Activated T-helper 1 cell treated with anti-CD3 and anti-CD28 coated beads, Interleukin-12 subunit alpha, Interleukin-12 subunit beta, Interleukin-2, Interleukin-4 antibody, amounts not matched to agents 30 ng/mL and 10 ng/mL and 1 ng/mL, durations not matched to agents 14 hours and 24 hours and 36 hours (primary cell): ENCODE data around the gene SDHB. TPM values are rescaled to one million over a fixed set of nuclear protein-coding genes. Genes with fewer than 3 reads are reported as not detected.

Source experiments
- DNase-seq: peaks from one replicate; pipeline ENCODE4 v3.0.0; 2021; ENCODE audit warnings: low spot score
- H3K27ac Mint-ChIP-seq: one replicate; pipeline ENCODE4 v1.8.0; 2021; ENCODE audit warnings: mild to moderate bottlenecking, mixed read lengths
- H3K27me3 Mint-ChIP-seq: one replicate; pipeline ENCODE4 v1.8.0; 2022; ENCODE audit warnings: mild to moderate bottlenecking, moderate library complexity, mixed read lengths; ENCODE audit not compliant: insufficient read depth
- H3K36me3 Mint-ChIP-seq: one replicate; pipeline ENCODE4 v1.8.0; 2021; ENCODE audit warnings: low read depth, mixed read lengths
- H3K4me1 Mint-ChIP-seq: one replicate; pipeline ENCODE4 v1.8.0; 2021; ENCODE audit warnings: low read depth, mixed read lengths
- H3K4me3 Mint-ChIP-seq: one replicate; pipeline ENCODE4 v1.8.0; 2021; ENCODE audit warnings: mild to moderate bottlenecking, moderate library complexity, mixed read lengths
- H3K9me3 Mint-ChIP-seq: one replicate; pipeline ENCODE4 v1.8.0; 2021; ENCODE audit warnings: mixed read lengths
- intact Hi-C: fragments of 100-400 bp; cut with micrococcal nuclease; formaldehyde crosslinking; loops from one replicate; pipeline ENCODE4 v1.15.1; 2024
- total RNA-seq: library from RNA; stranded (reverse); gene quantifications from 2 replicates; pipeline ENCODE4 v1.2.3, GENCODE V29; 2022

The SDHB gene
- total RNA-seq, 1 donor from 2014 or later: 137 TPM

DNA sequence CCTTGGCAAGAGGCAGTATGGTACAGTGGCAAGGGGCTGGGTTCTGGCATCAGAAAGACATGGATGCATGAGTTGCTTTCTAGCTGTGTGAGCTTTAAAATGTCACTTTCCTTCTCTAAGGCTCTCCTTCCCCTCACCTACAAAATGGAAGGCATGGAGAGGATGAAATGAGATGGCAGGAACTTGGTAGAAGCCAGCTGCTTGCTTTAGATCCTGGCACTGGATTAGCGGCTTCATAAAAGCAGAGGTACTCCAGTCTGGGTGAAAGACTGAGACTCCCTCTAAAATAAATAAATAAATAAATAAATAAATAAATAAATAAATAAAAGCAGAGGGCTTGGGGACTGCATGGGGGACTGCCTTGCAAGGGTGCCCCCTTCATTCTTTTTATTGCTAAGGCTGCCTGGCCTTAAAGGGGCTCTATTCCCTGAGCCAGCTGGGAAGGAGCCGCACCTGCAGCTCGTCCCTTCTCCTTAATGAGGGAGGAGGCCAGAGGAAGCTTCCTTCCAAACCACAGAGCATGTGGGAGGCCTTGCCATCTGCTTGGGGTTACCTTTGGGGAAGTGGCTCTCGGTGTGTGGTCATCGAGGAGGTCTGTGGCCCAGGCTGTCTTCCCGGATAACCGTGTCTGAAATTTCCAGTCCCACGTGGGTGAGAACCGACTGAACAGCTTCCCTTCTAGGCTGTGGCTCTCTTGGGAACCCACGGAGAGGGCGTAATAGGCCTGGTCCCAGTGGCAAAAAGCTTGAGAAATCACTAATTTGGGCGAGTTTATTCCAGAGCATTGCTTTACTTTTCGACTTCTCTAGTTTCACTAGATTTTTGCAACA is 40.1 kb downstream of the SDHB start:
- H3K36me3 Mint-ChIP-seq: peaks cover 7% of the 10 kb centered on the region
- peaks cover 4% of the 10 kb centered on the region for H3K27me3 Mint-ChIP-seq

DNA sequence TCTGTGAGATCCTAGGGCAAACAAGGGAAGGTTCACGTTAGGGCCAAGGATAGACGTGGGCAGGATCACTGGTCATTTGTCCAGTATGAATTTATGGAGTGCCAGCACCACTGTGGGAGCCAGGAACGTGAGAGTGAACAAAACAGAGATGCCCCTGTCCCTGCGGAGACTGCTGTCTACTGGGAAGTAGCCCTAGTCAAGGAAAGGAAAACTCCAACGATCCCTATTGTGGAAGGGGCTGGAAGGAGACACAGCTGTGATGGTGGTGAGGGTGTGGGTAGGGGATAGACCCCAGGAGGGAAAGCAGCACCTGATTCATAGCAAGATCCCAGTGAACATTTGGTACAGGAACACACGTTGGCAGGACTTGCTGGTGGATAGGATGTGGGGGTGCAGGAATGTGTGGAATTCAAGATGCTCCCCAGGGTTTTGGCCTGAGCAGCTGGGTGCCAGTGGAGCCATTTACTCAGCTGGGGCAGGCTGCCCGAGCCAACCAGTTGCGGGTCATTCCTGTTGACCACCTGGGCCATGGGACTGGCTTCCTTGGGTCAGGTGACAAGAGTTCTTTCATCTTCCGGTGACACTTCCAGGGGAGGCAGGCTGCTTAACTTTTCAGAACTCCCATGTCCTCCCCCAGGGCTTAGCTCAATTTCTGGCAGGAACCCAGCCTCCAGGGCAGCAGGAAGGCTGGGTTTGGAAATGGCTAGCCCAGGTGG is 40.9 kb downstream of the SDHB start:
- Mint-ChIP-seq H3K27ac (no peak overlapping the region), H3K4me3 (no peak overlapping the region), H3K4me1 (peaks cover 24% of the 10 kb centered on the region), H3K9me3 (no peaks in the 10 kb centered on the region), H3K36me3 (peaks cover 2% of the 10 kb centered on the region), H3K27me3 (peaks cover 4% of the 10 kb centered on the region)
- no peak for DNase-seq
- intact Hi-C loops: loop anchor here (1.0 kb wide), 1 partner anchor 41 kb away; the partner anchor contains the start of gene SDHB

More for the DNA sequence above, 40.1 kb downstream of the SDHB start:
- Mint-ChIP-seq H3K9me3 (no peaks in the 10 kb centered on the region), H3K27ac (no peak overlapping the region), H3K4me3 (no peak overlapping the region), H3K4me1 (peaks cover 26% of the 10 kb centered on the region)
- DNase-seq: no peak
- intact Hi-C loops: no loop called here

DNA sequence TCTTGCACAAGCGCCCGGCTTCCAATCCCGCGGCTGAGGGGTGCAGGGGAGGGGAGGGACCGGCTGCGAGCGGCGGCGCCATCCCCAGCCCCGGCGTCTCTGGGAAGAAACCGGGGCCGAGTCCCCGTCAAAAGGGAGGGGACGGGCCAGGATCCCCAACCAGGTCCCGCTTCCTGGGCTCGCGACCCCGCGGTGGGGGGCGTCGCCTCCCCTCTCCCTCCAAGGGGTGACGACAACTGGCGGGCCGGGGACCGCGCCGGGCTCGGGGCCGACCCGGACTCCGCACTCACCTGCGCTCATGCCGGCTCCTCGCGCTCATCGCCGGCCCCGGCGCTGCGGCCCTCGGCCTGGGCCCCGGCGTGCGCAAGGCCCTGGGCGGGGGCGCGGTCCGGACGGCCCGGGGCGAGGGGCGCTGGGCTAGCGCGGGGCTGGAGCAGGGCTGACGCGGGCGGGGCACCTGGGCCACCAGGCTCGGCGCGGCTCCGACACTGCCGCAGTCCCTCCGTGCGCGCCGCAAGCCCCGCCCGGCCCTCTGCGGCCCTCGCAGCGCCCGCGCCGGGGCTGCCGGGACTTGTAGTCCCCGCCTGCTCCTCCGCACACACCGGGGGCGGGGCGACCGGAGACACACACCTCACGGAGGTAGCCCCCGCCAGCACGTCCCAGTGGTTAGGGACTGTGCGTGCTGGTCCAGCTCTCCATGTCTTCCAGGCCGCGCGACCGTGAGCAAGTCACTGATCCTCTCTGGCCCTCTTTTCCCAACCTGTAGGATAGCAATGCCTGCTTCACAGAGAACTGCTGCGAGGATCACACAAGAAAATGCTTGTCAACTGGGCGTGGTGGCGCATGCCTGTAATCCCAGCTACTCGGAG is 42.2 kb downstream of the SDHB start, which contains the start of gene ATP13A2:
TSS of gene ATP13A2 (minus strand) at position 490 of the 869 bp plus-strand sequence. CDS start at position 300, 190 bp downstream.
- intact Hi-C loops: loop anchor here (1.0 to 2.0 kb wide), 2 partner anchors 43 to 51 kb away; partner anchors contain the start of gene SDHB
- peak; percentile 82 for DNase-seq
- Mint-ChIP-seq H3K4me3 (peak within 1 kb of the TSS; percentile 86), H3K36me3 (no peaks in the 10 kb centered on the region), H3K27me3 (peaks cover 4% of the 10 kb centered on the region), H3K27ac (peak within 1 kb of the TSS; percentile 73), H3K9me3 (no peaks in the 10 kb centered on the region), H3K4me1 (peaks cover 24% of the 10 kb centered on the region)

DNA sequence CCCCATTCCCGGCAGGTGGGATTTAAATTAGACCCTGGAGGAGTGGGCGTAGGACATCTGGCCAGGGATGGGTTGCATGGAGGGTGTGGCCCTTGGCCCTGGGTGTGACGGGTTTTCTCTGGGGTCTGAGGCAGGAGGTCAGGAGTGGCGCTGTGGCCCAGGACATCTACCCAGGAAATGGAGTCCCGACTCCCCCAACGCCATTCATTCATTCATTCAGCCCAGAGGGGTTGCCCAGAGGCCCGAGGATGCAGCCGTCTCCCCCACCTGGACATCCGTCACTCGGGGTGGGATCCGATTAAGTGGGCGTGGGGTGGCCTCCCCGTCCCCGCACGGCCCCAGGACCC is 42.8 kb downstream of the SDHB start:
- Mint-ChIP-seq H3K4me3 (peak overlapping the region; percentile 86), H3K9me3 (no peaks in the 10 kb centered on the region), H3K27ac (peak overlapping the region; percentile 73), H3K36me3 (no peaks in the 10 kb centered on the region), H3K4me1 (peaks cover 24% of the 10 kb centered on the region), H3K27me3 (peaks cover 4% of the 10 kb centered on the region)
- DNase-seq: no peak
- intact Hi-C loops: loop anchor here (2.0 kb wide), 1 partner anchor 50 kb away; no protein-coding TSS in a partner anchor

DNA sequence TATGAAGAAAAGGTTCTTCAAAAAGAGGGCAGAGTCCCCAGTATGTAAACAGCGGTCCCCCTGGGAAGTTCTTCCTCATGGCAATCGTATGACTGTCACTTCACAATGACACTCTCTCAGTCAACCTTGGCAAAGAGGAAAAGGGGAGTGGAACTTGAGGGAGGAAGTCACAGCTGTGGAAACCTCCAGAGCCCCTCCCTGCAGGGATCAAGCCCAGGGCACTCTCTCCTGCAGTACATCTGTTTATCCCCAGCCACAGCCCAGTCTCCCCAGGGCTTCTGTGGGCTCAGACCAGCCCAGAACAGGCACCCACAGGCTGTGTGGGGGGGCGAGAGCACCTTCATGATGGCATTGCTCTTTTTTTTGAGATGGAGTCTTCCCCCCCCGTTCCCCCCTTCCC is 44.1 kb downstream of the SDHB start:
- Mint-ChIP-seq H3K9me3 (no peaks in the 10 kb centered on the region), H3K27me3 (peaks cover 4% of the 10 kb centered on the region), H3K27ac (no peak overlapping the region), H3K4me3 (no peak overlapping the region), H3K36me3 (no peaks in the 10 kb centered on the region), H3K4me1 (peaks cover 23% of the 10 kb centered on the region)
- no peak for DNase-seq
- intact Hi-C loops: loop anchor here (2.0 kb wide), 1 partner anchor 49 kb away; no protein-coding TSS in a partner anchor

DNA sequence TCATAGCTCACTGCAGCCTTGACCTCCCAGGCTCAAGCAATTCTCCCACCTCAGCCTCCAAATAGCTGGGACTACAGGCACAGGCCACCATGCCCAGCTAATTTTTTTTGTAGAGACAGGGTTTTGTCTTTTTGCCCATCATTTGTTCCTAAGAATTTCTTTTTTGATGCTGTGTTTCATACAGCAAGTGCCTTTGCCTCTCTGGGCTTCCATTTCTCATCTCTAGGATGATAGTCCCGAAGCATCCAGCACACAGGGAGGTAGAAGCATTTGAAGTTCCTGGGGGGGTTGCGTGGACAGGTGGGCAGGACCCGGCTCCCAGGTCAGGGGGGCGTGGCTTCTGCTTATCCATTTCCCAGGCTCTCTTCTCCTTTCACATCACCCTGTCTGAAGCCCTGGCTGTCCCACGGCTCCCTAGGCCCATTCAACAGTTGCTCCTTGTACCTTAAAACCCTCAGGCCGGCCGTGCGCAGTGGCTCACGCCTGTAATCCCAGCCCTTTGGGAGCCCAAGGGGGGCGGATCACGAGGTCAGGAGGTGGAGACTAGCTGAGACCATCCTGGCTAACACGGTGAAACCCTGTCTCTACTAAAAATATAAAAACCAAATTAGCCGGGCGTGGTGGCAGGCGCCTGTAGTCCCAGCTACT is 45.5 kb downstream of the SDHB start:
- intact Hi-C loops: no loop called here

DNA sequence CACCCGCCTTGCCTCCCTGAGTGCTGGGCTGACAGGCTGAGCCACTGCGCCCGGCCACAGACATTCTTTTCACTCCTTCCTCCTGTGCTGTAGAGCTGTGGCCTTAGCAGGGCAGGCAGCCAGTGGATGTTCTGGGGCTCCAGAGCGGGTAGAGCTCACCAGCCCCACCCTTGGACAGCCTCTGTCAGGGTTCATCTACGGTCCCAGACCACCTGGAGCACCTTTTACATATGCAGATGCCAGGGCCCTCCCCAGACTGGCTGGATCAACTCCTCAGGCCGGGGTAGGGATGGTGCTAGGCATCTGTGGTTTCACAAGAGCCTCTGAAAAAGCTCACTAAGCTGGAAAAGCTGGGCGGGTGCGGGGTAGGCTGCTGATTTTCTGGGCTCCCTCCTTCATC is 46.7 kb downstream of the SDHB start:
- no peaks in the 10 kb centered on the region for H3K9me3 Mint-ChIP-seq
- H3K27ac Mint-ChIP-seq: no peak overlapping the region
- no peak overlapping the region for H3K4me3 Mint-ChIP-seq
- intact Hi-C loops: no loop called here
- H3K4me1 Mint-ChIP-seq: peaks cover 18% of the 10 kb centered on the region
- DNase-seq: no peak
- H3K27me3 Mint-ChIP-seq: no peaks in the 10 kb centered on the region
- H3K36me3 Mint-ChIP-seq: peaks cover 6% of the 10 kb centered on the region

More for the DNA sequence above, 45.5 kb downstream of the SDHB start:
- peaks cover 19% of the 10 kb centered on the region for H3K4me1 Mint-ChIP-seq
- H3K36me3 Mint-ChIP-seq: peaks cover 4% of the 10 kb centered on the region
- no peak overlapping the region for H3K27ac Mint-ChIP-seq
- no peak overlapping the region for H3K4me3 Mint-ChIP-seq
- peaks cover 4% of the 10 kb centered on the region for H3K27me3 Mint-ChIP-seq
- DNase-seq: no peak
- no peaks in the 10 kb centered on the region for H3K9me3 Mint-ChIP-seq

DNA sequence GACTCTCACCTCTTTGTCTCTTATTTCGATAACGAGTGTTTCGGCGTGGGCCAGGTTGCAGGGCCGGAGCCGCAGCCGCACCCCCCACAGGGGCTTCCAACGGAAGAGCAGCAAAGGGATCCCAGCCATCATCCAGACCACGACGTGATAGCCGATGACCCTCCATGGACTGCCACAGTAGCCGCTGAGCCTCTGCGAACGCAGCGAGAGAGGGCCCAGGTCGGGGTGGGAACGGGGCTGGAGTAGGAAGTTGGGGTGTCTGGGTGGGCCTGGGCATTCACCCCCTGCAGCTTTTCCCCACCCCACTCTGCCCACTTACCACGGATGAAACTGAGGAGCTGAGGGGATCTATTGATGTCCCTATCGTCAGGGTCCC is 48.5 kb downstream of the SDHB start:
- no peaks in the 10 kb centered on the region for H3K27me3 Mint-ChIP-seq
- intact Hi-C loops: no loop called here
- H3K9me3 Mint-ChIP-seq: no peaks in the 10 kb centered on the region
- no peak overlapping the region for H3K27ac Mint-ChIP-seq
- peaks cover 6% of the 10 kb centered on the region for H3K36me3 Mint-ChIP-seq
- peaks cover 7% of the 10 kb centered on the region for H3K4me1 Mint-ChIP-seq
- no peak for DNase-seq
- no peak overlapping the region for H3K4me3 Mint-ChIP-seq

DNA sequence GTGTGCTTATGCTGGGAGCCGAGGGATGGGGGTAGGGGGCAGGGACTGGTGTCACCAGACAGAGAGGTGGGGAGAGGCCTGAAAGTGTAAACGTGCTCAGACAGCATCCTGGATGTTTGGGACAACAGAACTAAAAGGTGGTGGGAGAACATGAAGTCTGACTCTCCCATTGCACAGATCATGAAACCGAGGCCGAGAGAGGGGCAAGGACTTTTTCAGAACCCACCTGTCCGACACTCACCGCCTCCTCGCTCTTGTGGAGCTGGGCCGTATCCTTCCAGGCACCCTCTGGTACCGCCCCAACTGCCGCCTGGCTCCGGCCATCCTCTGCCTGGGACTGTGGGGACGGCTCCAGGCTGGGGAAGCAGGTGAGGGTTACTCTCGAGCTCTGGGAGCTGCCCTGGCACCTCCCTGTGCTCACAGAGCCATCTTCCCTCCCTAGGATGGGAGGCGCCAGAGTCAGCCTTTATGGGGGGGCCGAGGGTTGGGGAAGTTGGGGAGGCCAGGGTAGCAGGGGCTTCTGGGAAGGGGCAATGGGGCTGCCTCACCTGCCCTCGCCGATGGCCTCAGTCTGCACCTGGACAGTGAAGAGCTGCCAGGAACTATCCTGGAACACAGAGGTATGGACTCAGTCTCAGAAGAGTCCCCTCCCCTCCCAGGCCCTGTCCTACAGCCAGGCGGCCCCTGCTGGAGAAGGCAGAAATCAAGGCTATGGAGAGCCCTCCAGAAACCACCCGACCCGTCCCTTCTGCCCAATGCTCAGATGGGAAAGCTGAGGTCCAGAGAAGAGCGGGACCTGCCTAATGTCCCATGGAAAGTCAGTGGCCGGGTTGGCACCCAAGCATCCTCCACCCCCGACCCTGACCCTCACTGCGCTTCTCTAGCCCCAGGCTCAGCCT is 49.1 kb downstream of the SDHB start:
- Mint-ChIP-seq H3K4me1 (peaks cover 1% of the 10 kb centered on the region), H3K27me3 (no peaks in the 10 kb centered on the region), H3K36me3 (peaks cover 6% of the 10 kb centered on the region), H3K27ac (no peak overlapping the region), H3K9me3 (no peaks in the 10 kb centered on the region), H3K4me3 (no peak overlapping the region)
- intact Hi-C loops: no loop called here
- no peak for DNase-seq

DNA sequence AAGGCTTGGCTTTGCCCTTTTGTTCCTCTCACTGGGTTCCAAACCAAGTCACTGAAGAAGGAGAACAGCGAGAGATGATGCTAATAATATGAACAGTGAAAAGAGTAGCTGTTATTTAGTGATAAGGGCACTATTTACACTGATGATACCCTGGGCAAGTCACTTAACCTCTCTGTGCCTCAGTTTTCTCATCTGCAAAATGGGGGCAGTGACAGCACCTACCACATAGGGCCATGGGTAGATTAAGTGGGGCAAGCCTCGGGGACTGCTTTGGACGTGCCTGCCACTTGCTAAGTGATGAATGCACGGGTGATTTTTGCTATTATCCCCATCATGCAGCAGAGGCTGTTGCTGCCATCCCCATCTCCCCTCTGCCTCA is 51.3 kb downstream of the SDHB start:
- H3K27ac Mint-ChIP-seq: no peak overlapping the region
- H3K27me3 Mint-ChIP-seq: no peaks in the 10 kb centered on the region
- H3K4me1 Mint-ChIP-seq: no peaks in the 10 kb centered on the region
- H3K9me3 Mint-ChIP-seq: no peaks in the 10 kb centered on the region
- intact Hi-C loops: no loop called here
- no peak overlapping the region for H3K4me3 Mint-ChIP-seq
- peaks cover 12% of the 10 kb centered on the region for H3K36me3 Mint-ChIP-seq
- no peak for DNase-seq

DNA sequence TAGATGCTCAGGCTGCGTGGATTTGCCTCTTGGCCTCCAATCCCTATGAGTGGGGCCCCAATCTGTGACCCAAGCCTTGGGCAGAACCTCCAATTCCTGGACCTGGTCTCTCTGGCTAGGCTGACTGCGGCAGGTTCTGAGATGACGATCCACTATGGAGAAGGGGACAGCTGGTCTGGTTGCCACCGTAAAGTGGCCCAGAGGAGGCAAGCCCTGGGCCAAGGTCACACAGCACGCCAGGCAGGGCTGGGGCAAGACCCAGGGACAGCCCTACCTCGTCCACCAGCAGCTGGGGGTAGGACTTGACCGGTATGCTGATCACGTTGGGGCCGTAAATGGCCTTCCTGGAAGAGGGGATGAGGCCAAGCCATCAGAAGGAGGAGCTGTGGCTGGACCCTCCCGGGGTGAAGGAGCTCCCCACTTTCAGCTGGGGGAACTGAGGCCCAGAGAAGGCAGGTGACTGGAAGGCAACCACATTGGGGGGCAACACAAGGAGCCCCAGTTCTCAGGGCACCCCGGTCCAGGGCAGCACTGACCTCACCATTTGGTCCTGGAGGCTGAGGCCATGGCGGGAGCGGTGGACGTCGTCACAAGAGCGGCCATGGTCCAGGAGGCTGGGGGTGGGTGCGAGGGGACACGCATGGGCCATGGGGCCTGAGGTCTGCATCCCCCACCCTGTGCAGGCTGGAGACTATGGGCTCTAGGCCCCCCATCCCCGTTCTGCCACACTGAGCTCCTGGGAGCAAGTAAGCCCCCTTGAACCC is 51.9 kb downstream of the SDHB start:
- no peak overlapping the region for H3K4me3 Mint-ChIP-seq
- peaks cover 12% of the 10 kb centered on the region for H3K36me3 Mint-ChIP-seq
- intact Hi-C loops: no loop called here
- H3K27ac Mint-ChIP-seq: no peak overlapping the region
- no peak for DNase-seq
- H3K27me3 Mint-ChIP-seq: no peaks in the 10 kb centered on the region
- H3K4me1 Mint-ChIP-seq: no peaks in the 10 kb centered on the region
- no peaks in the 10 kb centered on the region for H3K9me3 Mint-ChIP-seq
